HCT116 (cell line): Measurements from ENCODE around the gene ALK. TPM values are rescaled to one million over a fixed set of nuclear protein-coding genes. Genes with fewer than 3 reads are reported as not detected.

Experiments used
- ATAC-seq: fragments of 200-7000 bp; cut with Tn5 transposase; 2 replicates; pipeline ENCODE4 v1.9.1; 2020; ENCODE audit warnings: mild to moderate bottlenecking, moderate library complexity
- BruUV-seq: library from RNA; stranded (reverse); fragments of 400-500 nt; replicated peaks from 2 replicates; lab custom pipeline; 2021; lab: Mats Ljungman, UMichigan
- CTCF ChIA-PET: fragments of 300-600 bp; sonication (Branson Sonifier 250); formaldehyde crosslinking; loops from one replicate; lab custom pipeline; 2021; ENCODE audit warnings: antibody characterized with exemption; lab: Charles Lee
- POLR2A ChIA-PET: fragments of 300-600, 350-600 bp; sonication (Branson Sonifier 250); formaldehyde crosslinking; loops from one replicate; lab custom pipeline; 2021; ENCODE audit warnings: antibody characterized with exemption; lab: Charles Lee
- RAD21 ChIA-PET, 2 experiments: fragments of 300-600 bp; sonication (Branson Sonifier 250); formaldehyde crosslinking; loops; one replicate each; lab custom pipeline; 2023; ENCODE audit warnings: low total read pairs in 2 of 2; ENCODE audit not compliant: uncharacterized antibody in 2 of 2, unreplicated experiment in 2 of 2, low non-redundant PET in 1 of 2; lab: Charles Lee
- DNase-seq: peaks from one replicate; pipeline ENCODE4 v3.0.0-alpha.2; 2010; ENCODE audit warnings: low read depth, low spot score
- H2AFZ ChIP-seq: fragments of 200-600 bp; shearing (Covaris generic), sonication (generic); 2 replicates; pipeline ENCODE4 v1.6.1; 2017; ENCODE audit warnings: low read depth, mixed run types, mixed read lengths, antibody characterized with exemption, low read length; ENCODE audit not compliant: poor library complexity, severe bottlenecking
- H3K27ac ChIP-seq: 2 replicates; pipeline ENCODE4 v1.5.1; 2012; ENCODE audit warnings: low read depth, low read length
- H3K27me3 ChIP-seq: fragments of 200-600 bp; sonication (generic); 2 replicates; pipeline ENCODE4 v1.6.1; 2016; ENCODE audit warnings: mixed run types, low read length, mixed read lengths; ENCODE audit not compliant: insufficient read depth
- H3K36me3 ChIP-seq, 2 experiments: fragments of 200-500 bp in 1 of 2; fragments of 200-600 bp in 1 of 2; sonication (Bioruptor generic) in 1 of 2; sonication (generic) in 1 of 2; 2 replicates each; pipeline versions ENCODE4 v1.5.1 to v1.6.1; 2014 to 2016; ENCODE audit warnings: low read length in 2 of 2, inconsistent platforms in 1 of 2, mixed read lengths in 1 of 2, mixed run types in 1 of 2; ENCODE audit not compliant: insufficient read depth in 2 of 2, control insufficient read depth in 1 of 2
- H3K4me1 ChIP-seq, 2 experiments: fragments of 200-600 bp in 1 of 2; sonication (generic) in 1 of 2; 2 replicates each; pipeline versions ENCODE4 v1.5.1 to v1.6.1; 2012 to 2017; ENCODE audit warnings: low read length in 2 of 2, inconsistent platforms in 1 of 2, mild to moderate bottlenecking in 1 of 2, mixed read lengths in 1 of 2, mixed run types in 1 of 2, moderate library complexity in 1 of 2; ENCODE audit not compliant: insufficient read depth in 2 of 2, control insufficient read depth in 1 of 2
- H3K4me2 ChIP-seq: fragments of 200-600 bp; sonication (generic); 2 replicates; pipeline ENCODE4 v1.6.1; 2017; ENCODE audit warnings: mixed run types, low read length, mixed read lengths
- H3K4me3 ChIP-seq, 2 experiments: fragments of 200-600 bp in 1 of 2; sonication (generic) in 1 of 2; replicated peaks in 1 of 2; 2 replicates each; pipeline ENCODE4 v1.5.1; 2011 to 2016; ENCODE audit warnings: low read length in 2 of 2, control low read depth in 1 of 2, low read depth in 1 of 2, mild to moderate bottlenecking in 1 of 2, mixed read lengths in 1 of 2, mixed run types in 1 of 2
- H3K79me2 ChIP-seq: fragments of 200-600 bp; sonication (generic); 2 replicates; pipeline ENCODE4 v1.6.1; 2017; ENCODE audit warnings: mild to moderate bottlenecking, mixed run types, low read length, moderate library complexity, mixed read lengths; ENCODE audit not compliant: insufficient read depth
- H3K9ac ChIP-seq: fragments of 200-600 bp; sonication (generic); 2 replicates; pipeline ENCODE4 v1.6.1; 2016; ENCODE audit warnings: low read length, mixed read lengths
- H3K9me2 ChIP-seq: fragments of 200-600 bp; sonication (generic), shearing (Covaris generic); 2 replicates; pipeline ENCODE4 v1.6.1; 2017; ENCODE audit warnings: mixed run types, mild to moderate bottlenecking, moderate library complexity; ENCODE audit not compliant: insufficient read depth
- H3K9me3 ChIP-seq, 2 experiments: fragments of 200-500 bp in 1 of 2; fragments of 200-600 bp in 1 of 2; sonication (Bioruptor generic) in 1 of 2; sonication (generic) in 1 of 2; 2 replicates each; pipeline ENCODE4 v1.6.1; 2014 to 2017; ENCODE audit warnings: low read length in 2 of 2, mixed read lengths in 2 of 2, inconsistent platforms in 1 of 2, low read depth in 1 of 2, mild to moderate bottlenecking in 1 of 2, mixed run types in 1 of 2, moderate library complexity in 1 of 2; ENCODE audit not compliant: control insufficient read depth in 1 of 2, insufficient read depth in 1 of 2
- H4K20me1 ChIP-seq: fragments of 200-600 bp; sonication (generic), shearing (Covaris generic); 2 replicates; pipeline ENCODE4 v1.6.1; 2017; ENCODE audit warnings: mixed run types, mild to moderate bottlenecking, moderate library complexity; ENCODE audit not compliant: insufficient read depth
- CBX3 ChIP-seq: IDR thresholded peaks from 2 replicates; pipeline ENCODE4 v1.6.1; 2012; ENCODE audit warnings: low read depth
- EGR1 ChIP-seq: IDR thresholded peaks from 2 replicates; pipeline ENCODE4 v1.6.1; 2012; ENCODE audit warnings: low read depth
- ELF1 ChIP-seq: IDR thresholded peaks from 2 replicates; pipeline ENCODE4 v1.6.1; 2012; ENCODE audit warnings: low read depth, borderline replicate concordance
- EZH2 ChIP-seq: fragments of 200-600 bp; sonication (generic); IDR thresholded peaks from 2 replicates; pipeline ENCODE4 v1.6.1; 2017; ENCODE audit warnings: antibody characterized with exemption, mixed run types
- FOSL1 ChIP-seq: IDR thresholded peaks from 2 replicates; pipeline ENCODE4 v1.6.1; 2012; ENCODE audit warnings: low read depth
- JUND ChIP-seq: IDR thresholded peaks from 2 replicates; pipeline ENCODE4 v1.6.1; 2012
- POLR2A ChIP-seq: IDR thresholded peaks from 2 replicates; pipeline ENCODE4 v1.7.0; 2011; ENCODE audit warnings: borderline replicate concordance; ENCODE audit not compliant: insufficient read depth, insufficient read length; ENCODE audit errors: extremely low read depth
- POLR2AphosphoS5 ChIP-seq: IDR thresholded peaks from 2 replicates; pipeline ENCODE4 v1.6.1; 2011; ENCODE audit warnings: mild to moderate bottlenecking, low read depth, low read length, moderate library complexity
- RAD21 ChIP-seq: IDR thresholded peaks from 2 replicates; pipeline ENCODE4 v1.6.1; 2012; ENCODE audit warnings: low read depth, mild to moderate bottlenecking
- SIN3A ChIP-seq: IDR thresholded peaks from 2 replicates; pipeline ENCODE4 v1.6.1; 2012; ENCODE audit warnings: low read depth
- SP1 ChIP-seq: IDR thresholded peaks from 2 replicates; pipeline ENCODE4 v1.6.1; 2012; ENCODE audit warnings: low read depth
- SRF ChIP-seq: IDR thresholded peaks from 2 replicates; pipeline ENCODE4 v1.6.1; 2012; ENCODE audit warnings: low read depth
- TCF7L2 ChIP-seq: IDR thresholded peaks from 2 replicates; pipeline ENCODE4 v1.7.0; 2011; ENCODE audit warnings: borderline replicate concordance, inconsistent platforms; ENCODE audit not compliant: insufficient read depth, insufficient read length; ENCODE audit errors: extremely low read depth
- YY1 ChIP-seq: IDR thresholded peaks from 2 replicates; pipeline ENCODE4 v1.6.1; 2011; ENCODE audit warnings: low read length, low read depth, moderate library complexity, mild to moderate bottlenecking; ENCODE audit not compliant: insufficient replicate concordance; ENCODE audit errors: extremely low read depth
- ZFX ChIP-seq: fragments of 450-650 bp; IDR thresholded peaks from 2 replicates; pipeline ENCODE4 v1.6.1; 2017
- ZNF274 ChIP-seq: fragments of 200-500 bp; sonication (Bioruptor generic); IDR thresholded peaks from 2 replicates; pipeline ENCODE4 v1.6.1; 2014; ENCODE audit warnings: mild to moderate bottlenecking, low read depth, low read length, inconsistent platforms
- intact Hi-C: fragments of 100-400 bp; cut with micrococcal nuclease; formaldehyde crosslinking; loops from 2 replicates; pipeline ENCODE4 v1.10.0; 2022
- total RNA-seq: library from RNA; stranded (reverse); gene quantifications from one replicate; pipeline ENCODE4 v1.2.1, GENCODE V29; 2021; ENCODE audit not compliant: unreplicated experiment
- TF ChIP-seq, protein P1 (sequence below): IDR thresholded peaks from 2 replicates; pipeline ENCODE4 v1.6.1; 2012
- TF ChIP-seq, protein P2 (sequence below): IDR thresholded peaks from 2 replicates; pipeline ENCODE4 v1.6.1; 2012; ENCODE audit warnings: low read depth
- TF ChIP-seq, protein P3 (sequence below), 3 experiments: fragments of 200-600 bp in 1 of 3; sonication (generic) in 1 of 3; IDR thresholded peaks in 2 of 3; conservative IDR thresholded peaks in 1 of 3; 2 replicates each; pipeline ENCODE4 v1.5.1; 2012 to 2017; ENCODE audit warnings: low read depth in 2 of 3, low read length in 2 of 3, antibody characterized with exemption in 1 of 3, borderline replicate concordance in 1 of 3, control low read depth in 1 of 3, mild to moderate bottlenecking in 1 of 3, mixed read lengths in 1 of 3, mixed run types in 1 of 3, moderate library complexity in 1 of 3; ENCODE audit not compliant: insufficient read depth in 1 of 3
- TF ChIP-seq, protein P4 (sequence below): IDR thresholded peaks from 2 replicates; pipeline ENCODE4 v1.6.1; 2011; ENCODE audit warnings: mild to moderate bottlenecking, low read length, moderate library complexity; ENCODE audit not compliant: insufficient replicate concordance; ENCODE audit errors: extremely low read depth

ALK gene
- total RNA-seq, 1 experiment from 2014 or later, result not detected

DNA sequence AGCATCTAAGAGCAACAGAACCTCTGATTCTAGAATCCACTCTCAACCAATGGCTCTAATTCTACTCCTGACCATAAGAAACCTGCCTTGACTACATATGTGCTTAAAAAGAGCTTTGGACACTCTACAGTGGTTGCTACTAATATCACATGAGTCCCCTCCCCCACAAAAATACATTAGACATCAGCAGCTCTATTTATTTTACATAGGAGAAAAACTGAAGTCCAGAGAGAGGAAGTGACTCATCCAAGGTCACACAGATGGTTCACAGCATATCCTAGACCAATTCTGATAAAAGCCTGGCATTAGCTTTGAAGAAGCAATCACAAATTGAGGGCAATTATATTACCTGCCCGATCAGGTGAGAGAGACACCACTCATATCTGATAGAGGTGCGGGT lies 49.8 kb downstream of the ALK start:
- no peaks in the 10 kb centered on the region for H3K9me3 ChIP-seq
- no TSS peak for BruUV-seq

More for the DNA sequence above, 49.8 kb downstream of the ALK start:
- Histone ChIP-seq H3K4me2 (no peak overlapping the region), H4K20me1 (no peaks in the 10 kb centered on the region), H3K4me3 (no peak overlapping the region), H3K4me1 (peaks cover 0 to 5% of the 10 kb centered on the region in 2 experiments; a peak in 1 of 4 replicates), H3K79me2 (no peaks in the 10 kb centered on the region), H3K36me3 (no peaks in the 10 kb centered on the region), H3K9ac (no peak overlapping the region), H3K27ac (no peak overlapping the region), H3K9me2 (no peaks in the 10 kb centered on the region), H2AFZ (no peak overlapping the region), H3K27me3 (peaks cover 30% of the 10 kb centered on the region)
- POLR2A ChIA-PET, result no interaction called here
- TF ChIP-seq ZFX (no peak), SIN3A (no peak), SP1 (no peak), ELF1 (no peak), POLR2AphosphoS5 (no peak), EGR1 (no peak), YY1 (no peak), ZNF274 (no peak), POLR2A (no peak), CBX3 (no peak), RAD21 (no peak), SRF (no peak), TCF7L2 (no peak), EZH2 (no peak), JUND (no peak), FOSL1 (no peak)
- TF ChIP-seq, protein P1, sequence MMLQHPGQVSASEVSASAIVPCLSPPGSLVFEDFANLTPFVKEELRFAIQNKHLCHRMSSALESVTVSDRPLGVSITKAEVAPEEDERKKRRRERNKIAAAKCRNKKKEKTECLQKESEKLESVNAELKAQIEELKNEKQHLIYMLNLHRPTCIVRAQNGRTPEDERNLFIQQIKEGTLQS, result no peak
- TF ChIP-seq, protein P2, sequence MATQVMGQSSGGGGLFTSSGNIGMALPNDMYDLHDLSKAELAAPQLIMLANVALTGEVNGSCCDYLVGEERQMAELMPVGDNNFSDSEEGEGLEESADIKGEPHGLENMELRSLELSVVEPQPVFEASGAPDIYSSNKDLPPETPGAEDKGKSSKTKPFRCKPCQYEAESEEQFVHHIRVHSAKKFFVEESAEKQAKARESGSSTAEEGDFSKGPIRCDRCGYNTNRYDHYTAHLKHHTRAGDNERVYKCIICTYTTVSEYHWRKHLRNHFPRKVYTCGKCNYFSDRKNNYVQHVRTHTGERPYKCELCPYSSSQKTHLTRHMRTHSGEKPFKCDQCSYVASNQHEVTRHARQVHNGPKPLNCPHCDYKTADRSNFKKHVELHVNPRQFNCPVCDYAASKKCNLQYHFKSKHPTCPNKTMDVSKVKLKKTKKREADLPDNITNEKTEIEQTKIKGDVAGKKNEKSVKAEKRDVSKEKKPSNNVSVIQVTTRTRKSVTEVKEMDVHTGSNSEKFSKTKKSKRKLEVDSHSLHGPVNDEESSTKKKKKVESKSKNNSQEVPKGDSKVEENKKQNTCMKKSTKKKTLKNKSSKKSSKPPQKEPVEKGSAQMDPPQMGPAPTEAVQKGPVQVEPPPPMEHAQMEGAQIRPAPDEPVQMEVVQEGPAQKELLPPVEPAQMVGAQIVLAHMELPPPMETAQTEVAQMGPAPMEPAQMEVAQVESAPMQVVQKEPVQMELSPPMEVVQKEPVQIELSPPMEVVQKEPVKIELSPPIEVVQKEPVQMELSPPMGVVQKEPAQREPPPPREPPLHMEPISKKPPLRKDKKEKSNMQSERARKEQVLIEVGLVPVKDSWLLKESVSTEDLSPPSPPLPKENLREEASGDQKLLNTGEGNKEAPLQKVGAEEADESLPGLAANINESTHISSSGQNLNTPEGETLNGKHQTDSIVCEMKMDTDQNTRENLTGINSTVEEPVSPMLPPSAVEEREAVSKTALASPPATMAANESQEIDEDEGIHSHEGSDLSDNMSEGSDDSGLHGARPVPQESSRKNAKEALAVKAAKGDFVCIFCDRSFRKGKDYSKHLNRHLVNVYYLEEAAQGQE, result no peak
- TF ChIP-seq, protein P3, sequence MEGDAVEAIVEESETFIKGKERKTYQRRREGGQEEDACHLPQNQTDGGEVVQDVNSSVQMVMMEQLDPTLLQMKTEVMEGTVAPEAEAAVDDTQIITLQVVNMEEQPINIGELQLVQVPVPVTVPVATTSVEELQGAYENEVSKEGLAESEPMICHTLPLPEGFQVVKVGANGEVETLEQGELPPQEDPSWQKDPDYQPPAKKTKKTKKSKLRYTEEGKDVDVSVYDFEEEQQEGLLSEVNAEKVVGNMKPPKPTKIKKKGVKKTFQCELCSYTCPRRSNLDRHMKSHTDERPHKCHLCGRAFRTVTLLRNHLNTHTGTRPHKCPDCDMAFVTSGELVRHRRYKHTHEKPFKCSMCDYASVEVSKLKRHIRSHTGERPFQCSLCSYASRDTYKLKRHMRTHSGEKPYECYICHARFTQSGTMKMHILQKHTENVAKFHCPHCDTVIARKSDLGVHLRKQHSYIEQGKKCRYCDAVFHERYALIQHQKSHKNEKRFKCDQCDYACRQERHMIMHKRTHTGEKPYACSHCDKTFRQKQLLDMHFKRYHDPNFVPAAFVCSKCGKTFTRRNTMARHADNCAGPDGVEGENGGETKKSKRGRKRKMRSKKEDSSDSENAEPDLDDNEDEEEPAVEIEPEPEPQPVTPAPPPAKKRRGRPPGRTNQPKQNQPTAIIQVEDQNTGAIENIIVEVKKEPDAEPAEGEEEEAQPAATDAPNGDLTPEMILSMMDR (IDR thresholded peaks at IDR 0.05 in 2 of 3, conservative IDR thresholded peaks at IDR 0.05 in 1 of 3; ENCODE audit: borderline replicate concordance in 1 of 3, insufficient read depth in 1 of 3, low read depth in 2 of 3, low read length in 2 of 3), result no peak
- TF ChIP-seq, protein P4, sequence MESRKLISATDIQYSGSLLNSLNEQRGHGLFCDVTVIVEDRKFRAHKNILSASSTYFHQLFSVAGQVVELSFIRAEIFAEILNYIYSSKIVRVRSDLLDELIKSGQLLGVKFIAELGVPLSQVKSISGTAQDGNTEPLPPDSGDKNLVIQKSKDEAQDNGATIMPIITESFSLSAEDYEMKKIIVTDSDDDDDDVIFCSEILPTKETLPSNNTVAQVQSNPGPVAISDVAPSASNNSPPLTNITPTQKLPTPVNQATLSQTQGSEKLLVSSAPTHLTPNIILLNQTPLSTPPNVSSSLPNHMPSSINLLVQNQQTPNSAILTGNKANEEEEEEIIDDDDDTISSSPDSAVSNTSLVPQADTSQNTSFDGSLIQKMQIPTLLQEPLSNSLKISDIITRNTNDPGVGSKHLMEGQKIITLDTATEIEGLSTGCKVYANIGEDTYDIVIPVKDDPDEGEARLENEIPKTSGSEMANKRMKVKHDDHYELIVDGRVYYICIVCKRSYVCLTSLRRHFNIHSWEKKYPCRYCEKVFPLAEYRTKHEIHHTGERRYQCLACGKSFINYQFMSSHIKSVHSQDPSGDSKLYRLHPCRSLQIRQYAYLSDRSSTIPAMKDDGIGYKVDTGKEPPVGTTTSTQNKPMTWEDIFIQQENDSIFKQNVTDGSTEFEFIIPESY, result no peak
- DNase-seq, result no peak
- ATAC-seq, result no peak
- RAD21 ChIA-PET, result no interaction called here
- intact Hi-C loops, result no loop called here
- CTCF ChIA-PET, result no interaction called here
